Large intestine (tissue), 3 donors: ENCODE data around the gene CEP70. TPM values are rescaled to one million over a fixed set of nuclear protein-coding genes. Genes with fewer than 3 reads are reported as not detected.
"Not testable (repeated sequence)": the region's sequence is repeated elsewhere in the genome, so short reads cannot be mapped to it uniquely, and the experiment has no call there.

Source experiments
- DNase-seq, 2 donors: peaks; one replicate each; pipeline versions ENCODE4 v3.0.0 to v3.0.0-alpha.2; 2013
- H3K27ac ChIP-seq: one replicate; pipeline ENCODE4 v1.5.1; 2013; ENCODE audit warnings: low read length
- H3K27me3 ChIP-seq: 2 replicates; pipeline ENCODE4 v1.6.1; 2013; ENCODE audit warnings: low read length; ENCODE audit not compliant: control insufficient read depth, insufficient read depth
- H3K36me3 ChIP-seq: 2 replicates; pipeline ENCODE4 v1.6.1; 2013; ENCODE audit warnings: low read length; ENCODE audit not compliant: control insufficient read depth, insufficient read depth
- H3K4me1 ChIP-seq: one replicate; pipeline ENCODE4 v1.6.1; 2013; ENCODE audit warnings: low read length; ENCODE audit not compliant: control insufficient read depth, insufficient read depth
- H3K4me3 ChIP-seq: one replicate; pipeline ENCODE4 v1.5.1; 2013; ENCODE audit warnings: low read length
- H3K9me3 ChIP-seq: one replicate; pipeline ENCODE4 v1.6.1; 2013; ENCODE audit warnings: mild to moderate bottlenecking, low read depth, low read length, moderate library complexity; ENCODE audit not compliant: control insufficient read depth
- WGBS: methylation state at CpG from one replicate; pipeline ENCODE4 v1.1.5; 2013; ENCODE audit warnings: low lambda C conversion rate; ENCODE audit not compliant: insufficient coverage; 5-methylcytosine and 5-hydroxymethylcytosine counted together
- polyA plus RNA-seq: library from polyadenylated mRNA; unstranded; fragments of 120-200 nt; gene quantifications from one replicate; pipeline ENCODE4 v1.2.1, GENCODE V29; 2013

The CEP70 gene
- polyA plus RNA-seq, 1 donor = 17.8 TPM

- Histone ChIP-seq H3K27me3 (no peaks in the 10 kb centered on the region), H3K4me3 (no peak overlapping the region), H3K9me3 (no peaks in the 10 kb centered on the region), H3K36me3 (no peaks in the 10 kb centered on the region), H3K27ac (no peak overlapping the region), H3K4me1 (no peaks in the 10 kb centered on the region)
- WGBS = no CpG with 5 or more reads among the region's 1 CpG
- no peak for DNase-seq
Observed at GRCh38 chr3:138615462-138615861, 21.4 kb upstream of the CEP70 start.

- Histone ChIP-seq H3K4me3 (no peak overlapping the region), H3K4me1 (peaks cover 5% of the 10 kb centered on the region), H3K27me3 (no peaks in the 10 kb centered on the region), H3K36me3 (no peaks in the 10 kb centered on the region), H3K27ac (no peak overlapping the region), H3K9me3 (peaks cover 3% of the 10 kb centered on the region)
- no peak for DNase-seq
- 60% methylated on average over 1 of the region's 6 CpGs for WGBS
Observed at GRCh38 chr3:138609898-138610266, 15.8 kb upstream of the CEP70 start.

GRCh38 chr3:138608322-138609135 is 14.5 kb upstream of the CEP70 start, which contains the start of gene FAIM:
TSS of gene FAIM (plus strand) at chr3:138608771. CDS start at chr3:138619727, 10,956 bp downstream.
- no peaks in the 10 kb centered on the region for H3K36me3 ChIP-seq
- WGBS = no CpG with 5 or more reads among the region's 68 CpGs
- no peaks in the 10 kb centered on the region for H3K27me3 ChIP-seq
- H3K4me3 ChIP-seq = peak within 1 kb of the TSS; percentile 65
- H3K9me3 ChIP-seq = peaks cover 3% of the 10 kb centered on the region
- H3K4me1 ChIP-seq = peaks cover 5% of the 10 kb centered on the region
- peak within 1 kb of the TSS; percentile 64 for H3K27ac ChIP-seq
- DNase-seq = peak; percentile 51 to 91

- not testable (repeated sequence) for H3K27me3 ChIP-seq, H3K36me3 ChIP-seq, H3K4me3 ChIP-seq, H3K9me3 ChIP-seq, H3K27ac ChIP-seq, H3K4me1 ChIP-seq, DNase-seq
- 100% methylated on average over 4 of the region's 5 CpGs for WGBS
Observed at GRCh38 chr3:138604106-138604595, 10.1 kb upstream of the CEP70 start.

- not testable (repeated sequence) for H3K9me3 ChIP-seq, H3K36me3 ChIP-seq, H3K27ac ChIP-seq, H3K4me1 ChIP-seq, DNase-seq, H3K27me3 ChIP-seq, H3K4me3 ChIP-seq
- no CpG with 5 or more reads among the region's 2 CpGs for WGBS
Observed at GRCh38 chr3:138601661-138602060, 7.6 kb upstream of the CEP70 start.

- Histone ChIP-seq H3K27me3 (no peaks in the 10 kb centered on the region), H3K4me1 (no peaks in the 10 kb centered on the region), H3K36me3 (no peaks in the 10 kb centered on the region), H3K4me3 (no peak overlapping the region), H3K27ac (no peak overlapping the region), H3K9me3 (no peaks in the 10 kb centered on the region)
- no peak for DNase-seq
- 20% methylated on average over 1 of the region's 8 CpGs for WGBS
Observed at GRCh38 chr3:138600100-138600745, 6.2 kb upstream of the CEP70 start.

GRCh38 chr3:138598534-138598933 is 4.5 kb upstream of the CEP70 start:
- H3K9me3 ChIP-seq = no peaks in the 10 kb centered on the region
- no peaks in the 10 kb centered on the region for H3K27me3 ChIP-seq
- DNase-seq = no peak
- WGBS = no CpG with 5 or more reads among the region's 3 CpGs
- H3K4me1 ChIP-seq = no peaks in the 10 kb centered on the region
- H3K27ac ChIP-seq = no peak overlapping the region
- no peaks in the 10 kb centered on the region for H3K36me3 ChIP-seq
- H3K4me3 ChIP-seq = no peak overlapping the region

- H3K36me3 ChIP-seq, H3K4me1 ChIP-seq, H3K9me3 ChIP-seq, H3K27ac ChIP-seq, H3K27me3 ChIP-seq, DNase-seq, H3K4me3 ChIP-seq: not testable (repeated sequence)
- WGBS = no CpG with 5 or more reads among the region's 6 CpGs
Observed at GRCh38 chr3:138597186-138597976, 3.3 kb upstream of the CEP70 start.

GRCh38 chr3:138594935-138595610 is 1.0 kb upstream of the CEP70 start:
- no peak for DNase-seq
- Histone ChIP-seq H3K27ac (no peak overlapping the region), H3K4me1 (peaks cover 4% of the 10 kb centered on the region), H3K36me3 (no peaks in the 10 kb centered on the region), H3K4me3 (no peak overlapping the region), H3K27me3 (no peaks in the 10 kb centered on the region), H3K9me3 (no peaks in the 10 kb centered on the region)
- WGBS = no CpG with 5 or more reads among the region's 6 CpGs
